ENCODE data around the gene BCL7A.
A peak's percentile ranks its signal among the peaks of the same experiment; 100 is the strongest.
"Not testable (repeated sequence)": the region's sequence is repeated elsewhere in the genome, so short reads cannot be mapped to it uniquely, and the experiment has no call there.

The BCL7A gene

DNA sequence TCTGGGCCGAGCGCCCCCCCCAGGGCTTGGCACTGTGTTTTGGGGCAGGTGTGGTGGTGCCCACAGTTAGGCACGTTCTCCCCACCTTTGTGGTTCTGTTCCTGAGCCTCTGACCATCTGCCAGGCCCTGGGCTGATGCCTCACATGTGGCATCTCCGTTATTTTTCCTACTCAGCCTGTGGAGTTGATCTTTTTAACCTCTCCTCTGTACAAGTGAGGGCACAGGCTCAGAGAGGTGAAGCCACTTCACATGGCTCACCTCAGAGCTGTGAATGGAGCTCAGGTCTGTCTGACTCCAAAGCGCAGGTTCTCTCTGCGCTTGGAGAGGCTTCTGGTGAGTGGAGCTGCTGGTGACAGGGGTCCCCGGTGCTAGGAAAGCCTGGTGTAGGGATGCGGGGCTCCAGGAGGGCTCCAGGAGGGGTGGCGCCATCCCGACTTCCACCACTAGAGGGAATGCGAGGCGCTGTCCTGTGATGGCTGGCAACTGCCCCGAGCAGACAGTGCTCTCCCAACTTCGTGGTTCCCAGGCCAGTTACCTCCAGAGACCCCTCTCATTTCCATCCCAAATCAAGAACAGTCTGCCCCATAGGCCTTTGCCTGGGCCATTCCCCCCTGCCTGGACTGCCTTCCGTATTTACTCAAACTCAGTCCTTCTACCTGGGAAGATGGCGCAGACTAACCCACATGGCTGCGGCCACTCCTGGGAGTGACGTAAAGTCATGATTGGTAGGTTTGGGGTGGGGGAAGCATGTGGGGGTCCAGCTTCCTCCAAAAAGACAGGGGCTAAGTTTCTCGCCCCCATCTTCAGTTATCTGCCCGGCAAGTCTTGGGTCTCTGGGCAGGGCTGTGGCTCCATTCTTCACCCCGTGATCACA lies 9.9 kb downstream of the BCL7A start:
- no peak for DNase-seq (ENCODE audit: low read depth)
- in situ Hi-C loops (cut with HindIII; ENCODE audit: low sequenced_read_pairs), result no loop called here

DNA sequence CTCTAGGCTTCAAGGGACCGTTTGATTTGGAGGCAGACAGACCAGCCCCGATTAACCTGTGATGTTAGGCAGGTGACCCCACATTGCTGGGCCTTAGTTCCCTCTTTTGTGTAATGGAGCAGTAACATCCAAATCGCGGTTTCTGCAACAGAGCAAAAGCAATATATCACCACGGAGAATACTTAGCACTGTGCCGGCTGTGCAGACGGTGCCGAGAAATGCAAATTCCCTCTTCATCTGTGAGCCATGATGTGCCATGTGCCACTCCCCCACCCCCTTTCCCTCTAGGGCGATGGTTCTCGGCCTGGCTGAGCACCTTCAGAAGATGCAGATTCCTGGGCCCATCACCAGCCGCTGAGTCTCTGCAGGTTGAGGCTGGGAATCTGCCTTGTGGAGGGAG lies 10.9 kb downstream of the BCL7A start:
- in situ Hi-C loops (cut with HindIII; ENCODE audit: low sequenced_read_pairs), result no loop called here
- TF ChIP-seq, protein P1, sequence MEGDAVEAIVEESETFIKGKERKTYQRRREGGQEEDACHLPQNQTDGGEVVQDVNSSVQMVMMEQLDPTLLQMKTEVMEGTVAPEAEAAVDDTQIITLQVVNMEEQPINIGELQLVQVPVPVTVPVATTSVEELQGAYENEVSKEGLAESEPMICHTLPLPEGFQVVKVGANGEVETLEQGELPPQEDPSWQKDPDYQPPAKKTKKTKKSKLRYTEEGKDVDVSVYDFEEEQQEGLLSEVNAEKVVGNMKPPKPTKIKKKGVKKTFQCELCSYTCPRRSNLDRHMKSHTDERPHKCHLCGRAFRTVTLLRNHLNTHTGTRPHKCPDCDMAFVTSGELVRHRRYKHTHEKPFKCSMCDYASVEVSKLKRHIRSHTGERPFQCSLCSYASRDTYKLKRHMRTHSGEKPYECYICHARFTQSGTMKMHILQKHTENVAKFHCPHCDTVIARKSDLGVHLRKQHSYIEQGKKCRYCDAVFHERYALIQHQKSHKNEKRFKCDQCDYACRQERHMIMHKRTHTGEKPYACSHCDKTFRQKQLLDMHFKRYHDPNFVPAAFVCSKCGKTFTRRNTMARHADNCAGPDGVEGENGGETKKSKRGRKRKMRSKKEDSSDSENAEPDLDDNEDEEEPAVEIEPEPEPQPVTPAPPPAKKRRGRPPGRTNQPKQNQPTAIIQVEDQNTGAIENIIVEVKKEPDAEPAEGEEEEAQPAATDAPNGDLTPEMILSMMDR (IDR thresholded peaks at IDR 0.05; ENCODE audit: low read depth, low read length, missing control alignments), result no peak
- DNase-seq (ENCODE audit: low read depth), result no peak
- H3K4me3 ChIP-seq (ENCODE audit: low read depth, low read length), result no peak overlapping the region

More for the DNA sequence above, 9.9 kb downstream of the BCL7A start:
- TF ChIP-seq, protein P1 (IDR thresholded peaks at IDR 0.05; ENCODE audit: low read depth, low read length, missing control alignments), result peak; percentile 79
- H3K4me3 ChIP-seq (ENCODE audit: low read depth, low read length), result no peak overlapping the region

DNA sequence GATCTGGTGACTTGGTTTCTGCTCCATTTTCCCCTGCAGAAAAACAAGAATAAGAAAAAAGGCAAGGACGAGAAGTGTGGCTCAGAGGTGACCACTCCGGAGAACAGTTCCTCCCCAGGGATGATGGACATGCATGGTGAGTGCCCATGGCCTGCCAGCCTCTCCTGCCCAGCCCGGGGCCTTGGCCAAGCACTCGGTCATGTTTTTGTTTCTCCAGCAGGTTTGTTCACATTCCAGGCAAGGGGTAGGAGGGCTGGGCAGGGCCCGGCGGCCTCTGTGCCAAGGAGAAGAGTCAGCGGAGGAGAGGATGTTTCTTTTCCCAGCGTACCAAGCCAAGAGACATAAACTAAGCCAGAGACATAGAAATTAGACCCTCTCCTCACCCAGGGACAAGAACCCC lies 13.6 kb downstream of the BCL7A start:
- no peak overlapping the region for H3K4me3 ChIP-seq (ENCODE audit: low read depth, low read length)
- TF ChIP-seq, protein P1 (IDR thresholded peaks at IDR 0.05; ENCODE audit: low read depth, low read length, missing control alignments), result no peak
- in situ Hi-C loops (cut with HindIII; ENCODE audit: low sequenced_read_pairs), result no loop called here
- no peak for DNase-seq (ENCODE audit: low read depth)

DNA sequence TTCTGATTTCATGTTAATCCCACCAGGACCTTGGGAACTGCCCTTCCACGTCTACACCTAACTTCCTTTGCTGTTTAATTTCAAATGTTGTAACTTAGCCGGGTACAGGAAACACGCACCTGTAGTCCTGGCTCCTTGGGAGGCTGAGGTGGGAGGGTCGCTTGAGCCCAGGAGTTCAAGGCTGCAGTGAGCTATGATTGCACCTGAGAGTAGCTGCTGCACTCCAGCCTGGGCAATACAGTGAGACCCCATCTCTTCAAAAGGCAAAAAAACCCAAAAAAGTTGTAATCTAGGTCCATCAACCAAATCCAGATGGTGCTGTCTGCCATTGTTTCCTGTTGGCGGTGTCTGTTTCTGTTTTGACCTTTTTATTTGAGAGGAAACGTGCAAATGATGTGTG lies 14.5 kb downstream of the BCL7A start:
- H3K4me3 ChIP-seq (ENCODE audit: low read depth, low read length), result no peak overlapping the region
- TF ChIP-seq, protein P1 (IDR thresholded peaks at IDR 0.05; ENCODE audit: low read depth, low read length, missing control alignments), result no peak
- DNase-seq (ENCODE audit: low read depth), result no peak
- in situ Hi-C loops (cut with HindIII; ENCODE audit: low sequenced_read_pairs), result no loop called here

DNA sequence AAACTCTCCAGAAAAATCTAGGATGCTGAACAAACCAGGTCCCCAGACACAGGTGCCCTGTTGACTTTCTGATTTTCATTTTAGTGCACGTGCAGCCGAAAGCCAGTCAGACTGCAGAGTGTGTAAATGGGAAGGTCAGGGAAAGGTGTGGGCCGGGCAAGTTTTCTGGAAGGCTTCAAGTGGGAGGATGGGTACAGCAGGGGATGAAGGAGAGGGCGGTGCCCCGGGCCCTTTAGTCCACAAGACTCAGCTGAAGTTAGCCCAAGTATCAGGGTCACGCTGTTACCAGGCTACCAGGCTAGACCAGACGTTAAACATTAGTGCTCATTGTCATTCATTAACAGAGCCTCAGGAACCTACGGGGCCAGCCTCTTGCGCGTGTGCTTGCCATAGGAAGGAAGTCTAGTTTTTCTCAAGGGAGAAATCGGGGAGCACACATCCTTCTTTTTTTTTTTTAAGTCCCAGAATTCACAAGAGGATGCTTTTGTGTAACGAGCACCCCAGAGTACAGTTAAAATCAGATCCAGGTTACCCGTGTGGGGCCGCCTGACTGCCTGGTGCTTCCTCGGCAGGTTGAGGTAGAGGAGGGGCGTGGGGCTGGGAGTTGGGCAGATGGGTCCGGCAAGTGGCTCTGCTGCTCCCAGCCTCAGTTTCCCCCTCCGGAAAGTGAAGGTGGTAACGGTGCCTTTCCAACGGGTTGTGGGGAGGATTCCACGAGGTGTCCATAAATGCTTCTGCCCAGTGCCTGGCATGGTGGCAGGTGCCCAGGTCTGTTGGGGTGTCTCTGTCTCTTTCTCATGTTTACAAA lies 19.1 kb downstream of the BCL7A start:
- DNase-seq (ENCODE audit: low read depth), result no peak
- TF ChIP-seq, protein P1 (IDR thresholded peaks at IDR 0.05; ENCODE audit: low read depth, low read length, missing control alignments), result no peak
- in situ Hi-C loops (cut with HindIII; ENCODE audit: low sequenced_read_pairs), result no loop called here
- H3K4me3 ChIP-seq (ENCODE audit: low read depth, low read length), result no peak overlapping the region

DNA sequence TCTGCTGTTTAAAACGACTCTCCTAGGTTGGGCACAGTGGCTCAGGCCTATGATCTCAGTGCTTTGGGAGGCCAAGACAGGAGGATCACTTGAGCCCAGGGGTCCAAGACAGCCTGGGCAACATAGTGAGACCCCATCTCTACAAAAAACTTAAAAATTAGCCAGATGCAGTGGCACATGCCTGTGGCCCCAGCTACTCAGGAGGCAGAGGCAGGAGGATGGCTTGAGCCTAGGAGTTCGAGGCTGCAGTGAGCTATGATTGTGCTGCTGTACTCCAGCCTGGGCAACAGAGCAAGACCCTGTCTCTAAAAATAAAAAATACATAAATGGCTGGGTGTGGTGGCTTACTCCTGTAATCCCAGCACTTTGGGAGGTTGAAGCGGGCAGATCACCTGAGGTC lies 19.8 kb downstream of the BCL7A start:
- H3K4me3 ChIP-seq (ENCODE audit: low read depth, low read length); in situ Hi-C loops (cut with HindIII; ENCODE audit: low sequenced_read_pairs); DNase-seq (ENCODE audit: low read depth): not testable (repeated sequence)

DNA sequence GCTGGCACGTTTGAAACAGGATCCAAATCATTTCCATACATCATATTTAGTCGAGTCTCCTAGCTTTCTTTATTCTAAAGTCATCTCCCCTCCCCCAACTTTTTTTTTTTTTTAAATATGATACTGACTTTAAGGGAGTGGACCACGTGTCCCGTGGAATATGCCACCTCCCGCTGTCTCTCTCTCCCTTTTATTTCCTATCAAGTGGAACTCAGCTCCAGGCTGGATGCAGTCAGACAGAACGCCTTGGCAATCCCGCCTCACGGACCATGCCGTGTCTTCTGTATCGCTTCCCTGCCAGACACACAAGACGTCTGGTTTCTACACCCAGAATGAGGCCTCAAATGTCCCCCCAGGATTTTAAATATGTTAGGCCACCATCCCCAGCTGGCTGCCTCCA lies 21.2 kb downstream of the BCL7A start:
- DNase-seq (ENCODE audit: low read depth), result no peak
- H3K4me3 ChIP-seq (ENCODE audit: low read depth, low read length), result no peak overlapping the region
- in situ Hi-C loops (cut with HindIII; ENCODE audit: low sequenced_read_pairs), result no loop called here
- TF ChIP-seq, protein P1 (IDR thresholded peaks at IDR 0.05; ENCODE audit: low read depth, low read length, missing control alignments), result no peak

Data from astrocyte of the cerebellum (primary cell).